ENCODE measurements around the gene RSPH1. TPM values are rescaled to one million over a fixed set of nuclear protein-coding genes. Genes with fewer than 3 reads are reported as not detected.

The RSPH1 gene
- total and polyA plus RNA-seq, 2 of the 4 experiments (the other 2 are of a cell fraction), result not detected

DNA sequence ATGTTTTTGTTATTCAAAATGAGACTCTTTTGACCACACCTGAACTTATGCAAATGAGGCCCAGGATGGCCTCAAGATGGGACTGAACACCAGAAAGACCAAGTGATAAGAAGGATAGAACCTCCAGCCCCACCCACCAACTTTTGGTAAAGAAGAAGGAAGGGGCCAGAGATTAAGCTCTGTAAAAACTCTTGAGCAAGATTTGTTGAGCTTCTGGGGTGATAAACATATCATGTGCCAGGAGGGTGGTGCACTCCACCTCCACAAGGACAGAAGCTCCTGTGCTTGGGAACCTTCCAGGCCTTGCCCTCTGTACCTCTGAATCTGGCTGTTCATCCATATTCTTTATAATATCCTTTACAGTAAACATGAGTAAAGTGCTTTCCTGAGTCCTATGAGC is 5.3 kb downstream of the RSPH1 start:
- Histone ChIP-seq H3K18ac (ENCODE audit: low read depth, low read length) (no peak overlapping the region), H2AK9ac (replicated peaks; ENCODE audit: low read depth, low read length, poor library complexity) (no peak overlapping the region), H3K36me3 (ENCODE audit: control insufficient read depth, insufficient read depth, low read length) (no peaks in the 10 kb centered on the region), H3K27ac (ENCODE audit: insufficient read depth, low read length) (no peak overlapping the region), H3K27me3 (ENCODE audit: control insufficient read depth, insufficient read depth, low read length) (peaks cover 18% of the 10 kb centered on the region; the same call in 1 of the 2 replicates), H4K91ac (ENCODE audit: insufficient read depth, low read depth, low read length) (no peak overlapping the region), H3K9me3 (ENCODE audit: control insufficient read depth, insufficient read depth, low read length) (no peaks in the 10 kb centered on the region; the same call in 1 of the 2 replicates), H3K4ac (ENCODE audit: low read depth, low read length) (no peak overlapping the region), H2BK5ac (ENCODE audit: low read depth, low read length, poor library complexity, severe bottlenecking) (no peak overlapping the region), H3K4me3 (ENCODE audit: insufficient read depth, low read depth, low read length) (no peak overlapping the region), H3K23ac (ENCODE audit: low read depth, low read length) (no peak overlapping the region), H3K4me1 (ENCODE audit: control insufficient read depth, insufficient read depth, low read length) (no peaks in the 10 kb centered on the region), H4K8ac (ENCODE audit: low read depth in 2 of 2, low read length in 2 of 2) (no peak overlapping the region), H3K9me1 (ENCODE audit: insufficient read depth, low read length) (no peaks in the 10 kb centered on the region), H3K79me1 (ENCODE audit: low read depth in 1 of 2, low read length in 2 of 2) (no peaks in the 10 kb centered on the region), H2AFZ (replicated peaks; ENCODE audit: low read length, poor library complexity) (no peak overlapping the region), H3K56ac (ENCODE audit: extremely low read depth, insufficient read depth, low read length) (no peak overlapping the region), H2BK15ac (ENCODE audit: low read depth, low read length) (no peak overlapping the region), H3K14ac (replicated peaks; ENCODE audit: low read depth, low read length) (no peak overlapping the region), H2BK20ac (ENCODE audit: low read depth, low read length) (no peak overlapping the region), H3K4me2 (ENCODE audit: low read depth, low read length) (no peak overlapping the region), H2BK120ac (ENCODE audit: low read depth, low read length) (no peak overlapping the region), H3K9ac (ENCODE audit: low read depth, low read length) (no peak overlapping the region), H4K20me1 (ENCODE audit: insufficient read depth, low read length) (no peaks in the 10 kb centered on the region), H4K5ac (ENCODE audit: low read depth, low read length) (no peak overlapping the region), H2AK5ac (ENCODE audit: low read depth, low read length) (no peak overlapping the region)
- ChIA-PET CTCF (no interaction called here), POLR2A (ENCODE audit: unreplicated experiment) (no interaction called here)
- dilution Hi-C loops (cut with HindIII; ENCODE audit: low sequenced_read_pairs, unreplicated experiment) (no loop called here), in situ Hi-C loops (cut with MboI; ENCODE audit: low sequenced_read_pairs) (no loop called here), intact Hi-C loops (cut with micrococcal nuclease) (no loop called here)
- DNase-seq (no peak), ATAC-seq (ENCODE audit: low read depth) (no peak)
- BruUV-seq (replicated peaks), result no TSS peak
- TF ChIP-seq RCOR1 (IDR thresholded peaks at IDR 0.05; ENCODE audit: insufficient replicate concordance, low read length) (no peak), MAZ (IDR thresholded peaks at IDR 0.05; ENCODE audit: borderline replicate concordance, low read depth, low read length) (no peak), USF2 (IDR thresholded peaks at IDR 0.05; ENCODE audit: low read depth, low read length) (no peak), RAD21 (IDR thresholded peaks at IDR 0.05; ENCODE audit: low read length) (no peak), CTCF (conservative IDR thresholded peaks at IDR 0.05; ENCODE audit: low read depth, low read length) (no peak), NFE2L2 (IDR thresholded peaks at IDR 0.05; ENCODE audit: low read depth, low read length) (no peak), RFX5 (IDR thresholded peaks at IDR 0.05; ENCODE audit: low read depth, low read length) (no peak), ELK1 (IDR thresholded peaks at IDR 0.05; ENCODE audit: borderline replicate concordance, low read depth, low read length) (no peak), SMC3 (IDR thresholded peaks at IDR 0.05; ENCODE audit: low read depth, low read length) (no peak), CEBPB (IDR thresholded peaks at IDR 0.05; ENCODE audit: low read depth, low read length) (no peak), CHD1 (IDR thresholded peaks at IDR 0.05; ENCODE audit: low read depth, low read length) (no peak), MXI1 (IDR thresholded peaks at IDR 0.05; ENCODE audit: borderline replicate concordance, low read depth, low read length) (no peak), BHLHE40 (IDR thresholded peaks at IDR 0.05; ENCODE audit: low read depth, low read length) (no peak), POLR2A (IDR thresholded peaks at IDR 0.05; ENCODE audit: low read depth, low read length) (no peak), MAFK (IDR thresholded peaks at IDR 0.05; ENCODE audit: low read depth, low read length) (no peak)

All from IMR-90 (cell line).